HS-5 (cell line): ENCODE measurements around the gene CHCHD6.
A peak's percentile ranks its signal among the peaks of the same experiment; 100 is the strongest.

Experiments
- DNase-seq: peaks from one replicate; pipeline ENCODE4 v3.0.0-alpha.2; 2012; ENCODE audit warnings: low read depth

Gene CHCHD6

GRCh38 chr3:126979046-126979628 is 275.1 kb downstream of the CHCHD6 start:
- no peak for DNase-seq

GRCh38 chr3:126980266-126980811 is 276.3 kb downstream of the CHCHD6 start:
- DNase-seq, result no peak

GRCh38 chr3:126982126-126982470 is 278.1 kb downstream of the CHCHD6 start:
- no peak for DNase-seq

GRCh38 chr3:126982471-126983175 is 278.6 kb downstream of the CHCHD6 start, which contains the start of gene PLXNA1:
Gene PLXNA1 (plus strand): TSS chr3:126983115. CDS start chr3:126988594, 5,479 bp downstream.
- peak; percentile 58 for DNase-seq

GRCh38 chr3:126983276-126983652 is 279.2 kb downstream of the CHCHD6 start:
- DNase-seq, result no peak

GRCh38 chr3:126983653-126984390 is 279.8 kb downstream of the CHCHD6 start:
- DNase-seq, result no peak

- DNase-seq, result no peak
Observed at GRCh38 chr3:126984391-126985131, 280.5 kb downstream of the CHCHD6 start.

- no peak for DNase-seq
Observed at GRCh38 chr3:126985132-126985985, 281.3 kb downstream of the CHCHD6 start.

GRCh38 chr3:126986001-126986400 is 282.0 kb downstream of the CHCHD6 start:
- DNase-seq, result no peak

- DNase-seq, result no peak
Observed at GRCh38 chr3:126987129-126987528, 283.1 kb downstream of the CHCHD6 start.

- no peak for DNase-seq
Observed at GRCh38 chr3:126987596-126987995, 283.6 kb downstream of the CHCHD6 start.

- DNase-seq, result no peak
Observed at GRCh38 chr3:126988451-126989021, 284.5 kb downstream of the CHCHD6 start.

GRCh38 chr3:126989316-126990023 is 285.4 kb downstream of the CHCHD6 start:
- no peak for DNase-seq

- no peak for DNase-seq
Observed at GRCh38 chr3:126990024-126990700, 286.1 kb downstream of the CHCHD6 start.

GRCh38 chr3:126990890-126991289 is 286.9 kb downstream of the CHCHD6 start:
- DNase-seq, result no peak

- DNase-seq, result no peak
Observed at GRCh38 chr3:126991366-126992200, 287.5 kb downstream of the CHCHD6 start.

GRCh38 chr3:126992216-126992615 is 288.2 kb downstream of the CHCHD6 start:
- DNase-seq, result no peak

- DNase-seq, result no peak
Observed at GRCh38 chr3:126992776-126993175, 288.7 kb downstream of the CHCHD6 start.

- DNase-seq, result no peak
Observed at GRCh38 chr3:126993436-126993835, 289.4 kb downstream of the CHCHD6 start.
